OCI-LY1 (cell line): Measurements from ENCODE around the gene ZNF710.
A peak's percentile ranks its signal among the peaks of the same experiment; 100 is the strongest.

ENCODE experiments used
- H2AFZ ChIP-seq: fragments of 200-600 bp; sonication (generic), shearing (Covaris generic); 2 replicates; pipeline ENCODE4 v1.6.0; 2014; ENCODE audit warnings: antibody characterized with exemption, mild to moderate bottlenecking, low read length
- H3F3A ChIP-seq: fragments of 200-600 bp; sonication (generic), shearing (Covaris generic); 2 replicates; pipeline ENCODE4 v1.6.0; 2014; ENCODE audit warnings: mild to moderate bottlenecking, antibody characterized with exemption, low read length, moderate library complexity; ENCODE audit not compliant: insufficient read depth
- H3K27ac ChIP-seq: fragments of 200-600 bp; sonication (generic); 2 replicates; pipeline ENCODE4 v1.5.1; 2014; ENCODE audit warnings: low read length, mixed run types, mild to moderate bottlenecking, low read depth; ENCODE audit not compliant: poor library complexity, severe bottlenecking
- H3K27me3 ChIP-seq: fragments of 200-600 bp; sonication (generic); 2 replicates; pipeline ENCODE4 v1.6.0; 2014; ENCODE audit warnings: antibody characterized with exemption, mild to moderate bottlenecking, low read length, moderate library complexity; ENCODE audit not compliant: insufficient read depth
- H3K36me3 ChIP-seq: fragments of 200-600 bp; sonication (generic); 2 replicates; pipeline ENCODE4 v1.6.1; 2014; ENCODE audit warnings: mild to moderate bottlenecking, antibody characterized with exemption, low read length, moderate library complexity, mixed read lengths; ENCODE audit not compliant: insufficient read depth
- H3K4me1 ChIP-seq: fragments of 200-600 bp; sonication (generic); 2 replicates; pipeline ENCODE4 v1.5.1; 2014; ENCODE audit warnings: mild to moderate bottlenecking, low read length, moderate library complexity; ENCODE audit not compliant: insufficient read depth, severe bottlenecking
- H3K4me2 ChIP-seq: fragments of 200-600 bp; sonication (generic), shearing (Covaris generic); 2 replicates; pipeline ENCODE4 v1.6.1; 2014; ENCODE audit warnings: low read length
- H3K4me3 ChIP-seq: fragments of 200-600 bp; sonication (generic); 2 replicates; pipeline ENCODE4 v1.5.1; 2014; ENCODE audit warnings: low read length, low read depth, mild to moderate bottlenecking, mixed read lengths; ENCODE audit not compliant: poor library complexity, severe bottlenecking
- H3K79me2 ChIP-seq: fragments of 200-600 bp; shearing (Covaris generic); 2 replicates; pipeline ENCODE4 v1.6.1; 2016; ENCODE audit warnings: mixed run types, low read length, mixed read lengths; ENCODE audit not compliant: insufficient read depth
- H3K9ac ChIP-seq: fragments of 200-600 bp; sonication (generic), shearing (Covaris generic); 2 replicates; pipeline ENCODE4 v1.6.1; 2014; ENCODE audit warnings: mild to moderate bottlenecking, low read length, mixed read lengths
- H3K9me2 ChIP-seq: fragments of 200-600 bp; sonication (generic), shearing (Covaris generic); 2 replicates; pipeline ENCODE4 v1.6.1; 2014; ENCODE audit warnings: low read depth, mild to moderate bottlenecking, low read length, mixed read lengths
- H3K9me3 ChIP-seq: fragments of 200-600 bp; shearing (Covaris generic); 2 replicates; pipeline ENCODE4 v1.6.1; 2014; ENCODE audit warnings: low read length, mixed read lengths
- H4K20me1 ChIP-seq: fragments of 200-600 bp; sonication (generic), shearing (Covaris generic); 2 replicates; pipeline ENCODE4 v1.6.0; 2016; ENCODE audit warnings: mild to moderate bottlenecking, low read length; ENCODE audit not compliant: insufficient read depth
- CTCF ChIP-seq: fragments of 200-600 bp; sonication (generic), shearing (Covaris generic); IDR thresholded peaks from 2 replicates; pipeline ENCODE4 v1.5.1; 2017; ENCODE audit warnings: mild to moderate bottlenecking, antibody characterized with exemption, low read length, moderate library complexity, mixed read lengths
- EZH2 ChIP-seq: fragments of 200-600 bp; sonication (generic), shearing (Covaris generic); IDR thresholded peaks from 2 replicates; pipeline ENCODE4 v1.8.0; 2017; ENCODE audit warnings: borderline replicate concordance, mixed run types, mild to moderate bottlenecking, antibody characterized with exemption, low read length, moderate library complexity, mixed read lengths

Gene ZNF710

GRCh38 chr15:90062973-90063769 lies 62.0 kb downstream of the ZNF710 start:
- Histone ChIP-seq H2AFZ (no peak overlapping the region), H3K27me3 (no peaks in the 10 kb centered on the region), H3K9me2 (no peaks in the 10 kb centered on the region), H3F3A (no peaks in the 10 kb centered on the region), H4K20me1 (no peaks in the 10 kb centered on the region), H3K79me2 (no peaks in the 10 kb centered on the region), H3K9ac (peak overlapping the region; percentile 58), H3K4me1 (peaks cover 69% of the 10 kb centered on the region), H3K9me3 (no peaks in the 10 kb centered on the region), H3K36me3 (no peaks in the 10 kb centered on the region), H3K4me2 (peak overlapping the region; percentile 49), H3K4me3 (peak overlapping the region; percentile 19), H3K27ac (peak overlapping the region; percentile 97)
- no peak for TF ChIP-seq CTCF
- TF ChIP-seq EZH2, result no peak

- H3K4me2 ChIP-seq, result peak overlapping the region; percentile 49
- no peaks in the 10 kb centered on the region for H4K20me1 ChIP-seq
- no peaks in the 10 kb centered on the region for H3F3A ChIP-seq
- H3K9me2 ChIP-seq, result no peaks in the 10 kb centered on the region
- H3K4me3 ChIP-seq, result no peak overlapping the region
- H3K9me3 ChIP-seq, result no peaks in the 10 kb centered on the region
- H2AFZ ChIP-seq, result no peak overlapping the region
- TF ChIP-seq EZH2 (no peak), CTCF (no peak)
- no peaks in the 10 kb centered on the region for H3K79me2 ChIP-seq
- peaks cover 63% of the 10 kb centered on the region for H3K4me1 ChIP-seq
- H3K36me3 ChIP-seq, result no peaks in the 10 kb centered on the region
- peak overlapping the region; percentile 58; the same call in 1 of the 2 replicates for H3K9ac ChIP-seq
- peak overlapping the region; percentile 97 for H3K27ac ChIP-seq
- H3K27me3 ChIP-seq, result no peaks in the 10 kb centered on the region
Measured at GRCh38 chr15:90063770-90064247, 62.7 kb downstream of the ZNF710 start.

- H3K4me1 ChIP-seq, result peaks cover 52% of the 10 kb centered on the region
- no peaks in the 10 kb centered on the region for H3K79me2 ChIP-seq
- no peak overlapping the region for H2AFZ ChIP-seq
- TF ChIP-seq CTCF (no peak), EZH2 (no peak)
- H3K9me3 ChIP-seq, result no peaks in the 10 kb centered on the region
- no peaks in the 10 kb centered on the region for H3K9me2 ChIP-seq
- no peak overlapping the region for H3K9ac ChIP-seq
- H3K4me3 ChIP-seq, result no peak overlapping the region
- no peaks in the 10 kb centered on the region for H4K20me1 ChIP-seq
- H3K27me3 ChIP-seq, result no peaks in the 10 kb centered on the region
- peak overlapping the region; percentile 97 for H3K27ac ChIP-seq
- H3F3A ChIP-seq, result no peaks in the 10 kb centered on the region
- no peaks in the 10 kb centered on the region for H3K36me3 ChIP-seq
- H3K4me2 ChIP-seq, result no peak overlapping the region
Measured at GRCh38 chr15:90064911-90065681, 64.0 kb downstream of the ZNF710 start.
